Measurements from ENCODE around the gene NRG2. TPM values are rescaled to one million over a fixed set of nuclear protein-coding genes. Genes with fewer than 3 reads are reported as not detected.

The NRG2 gene
- total RNA-seq, 3 donors from 2014 or later = 5.9 to 16.5 (median 7.2) TPM

DNA sequence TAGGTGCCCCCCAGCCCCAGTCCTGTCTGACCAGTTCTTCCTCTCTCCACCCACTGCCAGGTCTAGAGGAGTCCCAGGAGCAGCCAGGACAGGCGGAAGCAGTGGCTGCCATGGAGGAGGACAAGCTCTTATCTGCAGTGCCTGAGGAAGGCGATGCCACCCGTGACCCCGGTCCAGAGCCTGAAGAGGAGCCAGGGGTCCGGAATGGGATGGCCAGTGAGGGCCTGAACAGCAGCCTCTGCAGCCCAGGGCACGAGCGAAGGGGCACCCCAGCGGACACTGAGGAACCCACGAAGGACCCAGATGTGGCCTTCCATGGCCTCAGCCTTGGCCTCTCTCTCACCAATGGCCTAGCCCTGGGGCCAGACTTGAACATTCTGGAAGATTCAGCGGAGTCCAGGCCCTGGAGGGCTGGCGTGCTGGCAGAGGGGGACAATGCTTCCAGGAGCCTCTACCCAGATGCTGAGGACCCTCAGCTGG, 233.7 kb downstream of the NRG2 start:
- TF ChIP-seq POLR2AphosphoS5 (IDR thresholded peaks at IDR 0.05) (no peak), POLR2A (IDR thresholded peaks at IDR 0.05) (no peak)
- TF ChIP-seq, protein P1, sequence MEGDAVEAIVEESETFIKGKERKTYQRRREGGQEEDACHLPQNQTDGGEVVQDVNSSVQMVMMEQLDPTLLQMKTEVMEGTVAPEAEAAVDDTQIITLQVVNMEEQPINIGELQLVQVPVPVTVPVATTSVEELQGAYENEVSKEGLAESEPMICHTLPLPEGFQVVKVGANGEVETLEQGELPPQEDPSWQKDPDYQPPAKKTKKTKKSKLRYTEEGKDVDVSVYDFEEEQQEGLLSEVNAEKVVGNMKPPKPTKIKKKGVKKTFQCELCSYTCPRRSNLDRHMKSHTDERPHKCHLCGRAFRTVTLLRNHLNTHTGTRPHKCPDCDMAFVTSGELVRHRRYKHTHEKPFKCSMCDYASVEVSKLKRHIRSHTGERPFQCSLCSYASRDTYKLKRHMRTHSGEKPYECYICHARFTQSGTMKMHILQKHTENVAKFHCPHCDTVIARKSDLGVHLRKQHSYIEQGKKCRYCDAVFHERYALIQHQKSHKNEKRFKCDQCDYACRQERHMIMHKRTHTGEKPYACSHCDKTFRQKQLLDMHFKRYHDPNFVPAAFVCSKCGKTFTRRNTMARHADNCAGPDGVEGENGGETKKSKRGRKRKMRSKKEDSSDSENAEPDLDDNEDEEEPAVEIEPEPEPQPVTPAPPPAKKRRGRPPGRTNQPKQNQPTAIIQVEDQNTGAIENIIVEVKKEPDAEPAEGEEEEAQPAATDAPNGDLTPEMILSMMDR (IDR thresholded peaks at IDR 0.05) = no peak
- intact Hi-C loops (cut with DNase I; ENCODE audit: low total_unique reads) = no loop called here
- H3K27me3 ChIP-seq = no peaks in the 10 kb centered on the region

DNA sequence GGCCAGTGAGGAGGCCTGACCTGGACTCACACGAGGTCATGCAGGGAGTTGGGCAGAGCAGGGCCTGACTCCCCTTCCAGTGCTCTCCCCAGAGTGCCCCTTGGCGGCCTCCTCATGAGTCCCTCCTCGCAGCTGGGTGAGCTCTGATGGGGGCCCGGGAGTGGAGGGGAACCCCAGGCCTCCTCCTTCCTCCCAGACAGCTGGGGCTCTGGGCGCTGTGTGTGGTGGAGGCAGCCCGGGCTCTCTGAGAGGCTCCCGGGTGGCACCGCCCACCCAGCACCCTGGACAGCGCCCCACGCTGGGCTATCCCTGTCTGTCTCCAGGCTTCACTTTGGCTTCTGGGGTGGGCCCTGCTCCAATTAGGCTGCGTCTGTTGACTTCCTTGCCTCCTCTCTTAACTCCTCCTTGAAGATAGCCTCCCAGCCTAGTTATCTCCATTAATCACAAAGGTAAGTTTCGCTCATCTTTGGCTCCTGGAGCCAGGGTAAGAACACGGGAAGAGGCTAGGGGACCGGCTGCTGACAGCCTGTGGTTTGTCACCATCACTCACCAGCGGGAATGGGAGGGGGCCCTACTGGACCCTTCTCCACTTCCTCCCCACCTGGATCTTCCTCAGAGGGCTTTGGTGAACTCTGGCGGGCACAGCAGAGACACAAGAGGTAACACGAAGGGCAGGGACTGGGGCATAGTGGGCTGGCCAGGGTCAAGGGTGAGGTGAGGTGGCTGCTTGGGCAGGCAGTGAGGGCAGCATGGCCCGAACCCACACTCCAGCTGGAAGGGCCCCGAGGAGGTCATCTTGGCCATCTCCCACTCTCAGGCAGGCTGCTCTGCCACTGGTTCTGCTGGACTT, 234.4 kb downstream of the NRG2 start:
- no peak overlapping the region for H3K27ac ChIP-seq
- TF ChIP-seq, protein P1 (IDR thresholded peaks at IDR 0.05) = no peak
- no peak for TF ChIP-seq POLR2AphosphoS5 (IDR thresholded peaks at IDR 0.05)
- no peak for TF ChIP-seq POLR2A (IDR thresholded peaks at IDR 0.05)
- no peak for DNase-seq (ENCODE audit: low spot score in 2 of 2)
- H3K4me3 ChIP-seq = no peak overlapping the region
- H3K27me3 ChIP-seq = no peaks in the 10 kb centered on the region
- intact Hi-C loops (cut with DNase I; ENCODE audit: low total_unique reads) = no loop called here
- H3K4me1 ChIP-seq = no peaks in the 10 kb centered on the region
- no peaks in the 10 kb centered on the region for H3K36me3 ChIP-seq
- no peaks in the 10 kb centered on the region for H3K9me3 ChIP-seq

More for the DNA sequence above, 233.7 kb downstream of the NRG2 start:
- Histone ChIP-seq H3K9me3 (no peaks in the 10 kb centered on the region), H3K4me1 (no peaks in the 10 kb centered on the region), H3K27ac (no peak overlapping the region), H3K4me3 (no peak overlapping the region), H3K36me3 (no peaks in the 10 kb centered on the region)
- no peak for DNase-seq (ENCODE audit: low spot score in 2 of 2)

DNA sequence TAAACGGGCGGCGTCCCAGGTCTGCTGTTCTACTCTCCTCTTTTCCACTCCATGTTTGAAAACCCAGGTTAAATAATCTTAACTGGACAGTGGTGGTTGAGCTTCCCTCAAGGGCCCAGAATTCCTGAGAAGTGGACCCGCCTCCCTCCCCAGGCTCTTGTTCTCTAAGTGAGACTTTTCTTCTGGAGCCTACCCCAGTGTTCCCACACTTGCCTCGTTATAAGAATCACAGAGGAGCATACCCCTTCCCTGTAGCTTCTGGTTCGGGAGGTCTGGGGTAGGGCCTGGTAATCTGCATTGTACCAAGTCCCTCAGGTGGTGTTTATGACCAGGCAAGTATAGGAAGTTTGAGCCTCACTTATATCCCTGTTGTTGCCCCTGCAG, 235.5 kb downstream of the NRG2 start:
- H3K27ac ChIP-seq = no peak overlapping the region
- no peak for DNase-seq (ENCODE audit: low spot score in 2 of 2)
- H3K36me3 ChIP-seq = no peaks in the 10 kb centered on the region
- no peak overlapping the region for H3K4me3 ChIP-seq
- TF ChIP-seq POLR2A (IDR thresholded peaks at IDR 0.05) (no peak), POLR2AphosphoS5 (IDR thresholded peaks at IDR 0.05) (no peak)
- TF ChIP-seq, protein P1 (IDR thresholded peaks at IDR 0.05) = no peak
- no peaks in the 10 kb centered on the region for H3K4me1 ChIP-seq
- intact Hi-C loops (cut with DNase I; ENCODE audit: low total_unique reads) = no loop called here
- no peaks in the 10 kb centered on the region for H3K9me3 ChIP-seq
- H3K27me3 ChIP-seq = no peaks in the 10 kb centered on the region

DNA sequence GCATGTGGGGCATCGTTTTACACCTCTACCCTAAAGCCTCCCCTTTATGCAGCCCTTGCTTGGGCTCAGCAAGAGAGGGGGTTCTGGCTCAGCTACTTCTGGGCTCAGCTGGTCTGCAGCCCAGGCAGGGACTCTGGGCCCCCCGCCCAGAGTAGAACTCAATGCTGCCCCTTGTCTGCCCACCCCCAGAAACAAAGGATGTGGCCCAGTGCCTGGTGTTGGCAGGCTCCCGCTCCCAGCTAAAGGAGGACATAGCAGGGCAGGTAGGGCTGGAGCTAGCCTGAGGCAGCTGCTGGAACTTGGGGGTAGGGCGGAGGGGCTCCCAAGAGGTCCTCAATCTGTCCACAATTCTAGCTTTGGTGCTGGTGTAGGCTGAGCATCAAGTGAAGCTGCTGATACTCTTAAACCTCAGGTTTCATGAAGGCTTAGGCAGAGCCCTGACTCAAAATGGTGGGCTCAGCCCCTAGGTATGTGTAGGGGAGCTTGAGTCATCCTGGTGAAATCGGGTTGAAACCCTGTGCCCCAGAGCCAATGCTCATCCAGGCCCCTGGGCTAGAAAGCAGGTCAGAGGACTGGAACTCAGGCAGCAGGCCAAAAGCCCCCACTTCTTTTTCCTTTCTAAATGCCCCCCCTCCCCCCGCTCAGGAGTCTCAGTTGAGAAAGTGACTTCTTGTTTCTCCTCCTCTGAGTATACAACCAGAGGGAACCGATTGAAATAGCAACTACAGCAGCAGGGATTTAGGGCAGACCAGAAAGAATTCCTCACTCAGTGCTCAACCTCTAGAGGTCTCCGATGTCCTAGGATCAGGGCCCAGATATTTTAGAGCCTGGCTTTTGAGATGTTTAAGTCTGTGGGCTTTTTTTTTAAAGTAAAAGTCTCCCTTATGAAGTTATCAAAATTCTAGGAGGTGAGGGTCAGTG, 236.1 kb downstream of the NRG2 start:
- no peaks in the 10 kb centered on the region for H3K36me3 ChIP-seq
- no peaks in the 10 kb centered on the region for H3K4me1 ChIP-seq
- DNase-seq (ENCODE audit: low spot score in 2 of 2) = no peak
- intact Hi-C loops (cut with DNase I; ENCODE audit: low total_unique reads) = loop anchor here (1.0 kb wide), 1 partner anchor 29 kb away; no protein-coding TSS in a partner anchor
- H3K27me3 ChIP-seq = no peaks in the 10 kb centered on the region
- no peaks in the 10 kb centered on the region for H3K9me3 ChIP-seq
- no peak overlapping the region for H3K4me3 ChIP-seq
- TF ChIP-seq POLR2AphosphoS5 (IDR thresholded peaks at IDR 0.05) = no peak
- TF ChIP-seq POLR2A (IDR thresholded peaks at IDR 0.05) = no peak
- TF ChIP-seq, protein P1 (IDR thresholded peaks at IDR 0.05) = no peak
- no peak overlapping the region for H3K27ac ChIP-seq

All from breast epithelium (tissue), 4 donors.